Measurements from ENCODE around the gene KIF26B.

Gene KIF26B

GRCh38 chr1:245437369-245438062 is 282.7 kb downstream of the KIF26B start:
- no peak for DNase-seq

- no peak for DNase-seq
Measured at GRCh38 chr1:245440922-245441321, 286.1 kb downstream of the KIF26B start.

GRCh38 chr1:245441689-245442088 is 286.9 kb downstream of the KIF26B start:
- no peak for DNase-seq

- DNase-seq = no peak
Measured at GRCh38 chr1:245444147-245444828, 289.5 kb downstream of the KIF26B start.

GRCh38 chr1:245444945-245445344 is 290.2 kb downstream of the KIF26B start:
- DNase-seq = no peak

- no peak for DNase-seq
Measured at GRCh38 chr1:245448531-245448930, 293.7 kb downstream of the KIF26B start.

- no peak for DNase-seq
Measured at GRCh38 chr1:245448975-245449431, 294.2 kb downstream of the KIF26B start.

- DNase-seq = no peak
Measured at GRCh38 chr1:245453541-245453940, 298.8 kb downstream of the KIF26B start.

- DNase-seq = no peak
Measured at GRCh38 chr1:245454051-245454450, 299.3 kb downstream of the KIF26B start.

GRCh38 chr1:245457562-245457961 is 302.8 kb downstream of the KIF26B start:
- no peak for DNase-seq

GRCh38 chr1:245458234-245458633 is 303.4 kb downstream of the KIF26B start:
- DNase-seq = no peak

- DNase-seq = no peak
Measured at GRCh38 chr1:245458761-245459174, 304.0 kb downstream of the KIF26B start.

- DNase-seq = no peak
Measured at GRCh38 chr1:245459621-245460020, 304.8 kb downstream of the KIF26B start.

GRCh38 chr1:245461681-245462080 is 306.9 kb downstream of the KIF26B start:
- DNase-seq = no peak

- DNase-seq = no peak
Measured at GRCh38 chr1:245462161-245462560, 307.4 kb downstream of the KIF26B start.

- no peak for DNase-seq
Measured at GRCh38 chr1:245463392-245464165, 308.8 kb downstream of the KIF26B start.

- no peak for DNase-seq
Measured at GRCh38 chr1:245464290-245464689, 309.5 kb downstream of the KIF26B start.

- DNase-seq = no peak
Measured at GRCh38 chr1:245465666-245466065, 310.9 kb downstream of the KIF26B start.

- DNase-seq = no peak
Measured at GRCh38 chr1:245466261-245466660, 311.5 kb downstream of the KIF26B start.

- DNase-seq = no peak
Measured at GRCh38 chr1:245467804-245468203, 313.0 kb downstream of the KIF26B start.

- no peak for DNase-seq
Measured at GRCh38 chr1:245469006-245469405, 314.2 kb downstream of the KIF26B start.

GRCh38 chr1:245469734-245470133 is 314.9 kb downstream of the KIF26B start:
- DNase-seq = no peak

GRCh38 chr1:245475126-245475525 is 320.3 kb downstream of the KIF26B start:
- DNase-seq = no peak
